Naive B cell (primary cell): ENCODE data around the gene FOXQ1. TPM values are rescaled to one million over a fixed set of nuclear protein-coding genes. Genes with fewer than 3 reads are reported as not detected.

Experiments used
- ATAC-seq, 2 donors: fragments of 150-1000 bp; cut with Tn5 transposase; 2 replicates each; pipeline ENCODE4 v1.10.0; 2021; ENCODE audit warnings: low read depth in 2 of 2, mild to moderate bottlenecking in 2 of 2, moderate library complexity in 2 of 2
- DNase-seq: peaks from one replicate; pipeline ENCODE4 v3.0.0; 2022
- H3K27ac Mint-ChIP-seq, 6 donors: one replicate each; pipeline ENCODE4 v1.8.0; 2020 to 2022; ENCODE audit warnings: mild to moderate bottlenecking in 6 of 6, mixed read lengths in 6 of 6, moderate library complexity in 5 of 6, inconsistent platforms in 2 of 6
- H3K27me3 Mint-ChIP-seq, 3 donors: one replicate each; pipeline ENCODE4 v1.8.0; 2021 to 2022; ENCODE audit warnings: mixed read lengths in 3 of 3, mild to moderate bottlenecking in 1 of 3
- H3K36me3 Mint-ChIP-seq, 2 donors: one replicate each; pipeline ENCODE4 v1.8.0; 2020 to 2022; ENCODE audit warnings: mixed read lengths in 2 of 2, inconsistent platforms in 1 of 2, mild to moderate bottlenecking in 1 of 2
- H3K4me1 Mint-ChIP-seq, 3 donors: one replicate each; pipeline ENCODE4 v1.8.0; 2020 to 2022; ENCODE audit warnings: mixed read lengths in 3 of 3, inconsistent platforms in 1 of 3, mild to moderate bottlenecking in 1 of 3, moderate library complexity in 1 of 3
- H3K4me3 Mint-ChIP-seq, 8 donors: one replicate each; pipeline ENCODE4 v1.8.0; 2020 to 2022; ENCODE audit warnings: mild to moderate bottlenecking in 8 of 8, mixed read lengths in 8 of 8, moderate library complexity in 8 of 8, inconsistent platforms in 2 of 8
- H3K9me3 Mint-ChIP-seq, 7 donors: one replicate each; pipeline ENCODE4 v1.8.0; 2020 to 2022; ENCODE audit warnings: mixed read lengths in 7 of 7, mild to moderate bottlenecking in 5 of 7, inconsistent platforms in 2 of 7, moderate library complexity in 1 of 7
- polyA plus RNA-seq, 6 donors: library from polyadenylated mRNA; unstranded; fragments of 300-500 nt; fragmentation: Illumina TruSeq; gene quantifications; one replicate each; pipeline ENCODE4 v1.2.3, GENCODE V29; 2021; ENCODE audit warnings: low read depth in 6 of 6

FOXQ1 gene
- polyA plus RNA-seq, 6 donors from 2014 or later: not detected

- no peak overlapping the region for H3K27ac Mint-ChIP-seq
- H3K27me3 Mint-ChIP-seq: peaks cover 38 to 80% (median 48%) of the 10 kb centered on the region in 3 donors
- no peaks in the 10 kb centered on the region for H3K36me3 Mint-ChIP-seq
- H3K4me3 Mint-ChIP-seq: no peak overlapping the region
- peaks cover 0 to 45% (median 28%) of the 10 kb centered on the region in 7 donors for H3K9me3 Mint-ChIP-seq
- DNase-seq: no peak
- ATAC-seq: no peak
- H3K4me1 Mint-ChIP-seq: peaks cover 4 to 10% (median 8%) of the 10 kb centered on the region in 3 donors
These were observed 5.8 kb upstream of the FOXQ1 start for GRCh38 chr6:1306133-1306532.

GRCh38 chr6:1309366-1309765 lies 2.5 kb upstream of the FOXQ1 start:
- Mint-ChIP-seq H3K9me3 (peaks cover 4 to 23% (median 10%) of the 10 kb centered on the region in 7 donors), H3K36me3 (peaks cover 0 to 7% of the 10 kb centered on the region in 2 donors), H3K27me3 (peaks cover 34 to 74% (median 58%) of the 10 kb centered on the region in 3 donors), H3K4me3 (peak overlapping the region in 1 of 8 donors; percentile 6), H3K4me1 (peaks cover 17 to 21% (median 20%) of the 10 kb centered on the region in 3 donors), H3K27ac (no peak overlapping the region)
- no peak for ATAC-seq
- DNase-seq: no peak

GRCh38 chr6:1310628-1311399 lies 1.1 kb upstream of the FOXQ1 start:
- Mint-ChIP-seq H3K4me3 (peak overlapping the region; percentile 69 to 88 (median 78)), H3K27me3 (peaks cover 46 to 80% (median 71%) of the 10 kb centered on the region in 3 donors), H3K36me3 (peaks cover 0 to 7% of the 10 kb centered on the region in 2 donors), H3K9me3 (peaks cover under 1 to 17% (median 4%) of the 10 kb centered on the region in 7 donors), H3K4me1 (peaks cover 24 to 26% (median 26%) of the 10 kb centered on the region in 3 donors), H3K27ac (peak overlapping the region in 3 of 6 donors; percentile 56 to 59 (median 57))
- no peak for ATAC-seq
- DNase-seq: no peak

GRCh38 chr6:1312203-1312472 lies 240 bp downstream of the FOXQ1 start:
- H3K27ac Mint-ChIP-seq: peak overlapping the region in 1 of 6 donors; percentile 93
- ATAC-seq: no peak
- H3K4me1 Mint-ChIP-seq: peaks cover 30 to 31% (median 30%) of the 10 kb centered on the region in 3 donors

GRCh38 chr6:1312473-1313367 lies 822 bp downstream of the FOXQ1 start:
- peaks cover 41 to 75% (median 71%) of the 10 kb centered on the region in 3 donors for H3K27me3 Mint-ChIP-seq
- ATAC-seq (peak; percentile 60 to 64), DNase-seq (peak; percentile 35)
- H3K4me1 Mint-ChIP-seq: peaks cover 30 to 31% (median 30%) of the 10 kb centered on the region in 3 donors
- H3K27ac Mint-ChIP-seq: peak overlapping the region in 1 of 6 donors; percentile 93
- peaks cover 0 to 7% of the 10 kb centered on the region in 2 donors for H3K36me3 Mint-ChIP-seq
- H3K9me3 Mint-ChIP-seq: peaks cover 0 to 8% (median 0%) of the 10 kb centered on the region in 7 donors
- H3K4me3 Mint-ChIP-seq: peak overlapping the region; percentile 62 to 78 (median 73)

More at GRCh38 chr6:1312203-1312472, 240 bp downstream of the FOXQ1 start:
- peaks cover 41 to 78% (median 75%) of the 10 kb centered on the region in 3 donors for H3K27me3 Mint-ChIP-seq
- peaks cover 0 to 8% (median 0%) of the 10 kb centered on the region in 7 donors for H3K9me3 Mint-ChIP-seq
- H3K36me3 Mint-ChIP-seq: peaks cover 0 to 7% of the 10 kb centered on the region in 2 donors
- DNase-seq: no peak
- peak overlapping the region; percentile 47 to 78 (median 73) for H3K4me3 Mint-ChIP-seq

- ATAC-seq (no peak), DNase-seq (no peak)
- H3K4me1 Mint-ChIP-seq: peaks cover 30 to 33% (median 31%) of the 10 kb centered on the region in 3 donors
- H3K27ac Mint-ChIP-seq: no peak overlapping the region
- peaks cover 46 to 75% (median 71%) of the 10 kb centered on the region in 3 donors for H3K27me3 Mint-ChIP-seq
- peaks cover 0 to 8% (median 4%) of the 10 kb centered on the region in 7 donors for H3K9me3 Mint-ChIP-seq
- peak overlapping the region in 2 of 8 donors; percentile 42 to 63 for H3K4me3 Mint-ChIP-seq
- peaks cover 0 to 7% of the 10 kb centered on the region in 2 donors for H3K36me3 Mint-ChIP-seq
These were observed 1.5 kb downstream of the FOXQ1 start for GRCh38 chr6:1313384-1313766.

- H3K4me3 Mint-ChIP-seq: peak overlapping the region in 7 of 8 donors; percentile 54 to 85 (median 64)
- peak overlapping the region in 2 of 6 donors; percentile 14 to 41 for H3K27ac Mint-ChIP-seq
- peaks cover 0 to 10% (median 4%) of the 10 kb centered on the region in 7 donors for H3K9me3 Mint-ChIP-seq
- DNase-seq (no peak), ATAC-seq (peak; percentile 23 to 28)
- H3K27me3 Mint-ChIP-seq: peaks cover 46 to 69% (median 67%) of the 10 kb centered on the region in 3 donors
- H3K4me1 Mint-ChIP-seq: peaks cover 30 to 33% (median 31%) of the 10 kb centered on the region in 3 donors
- peaks cover 0 to 7% of the 10 kb centered on the region in 2 donors for H3K36me3 Mint-ChIP-seq
These were observed 2.0 kb downstream of the FOXQ1 start for GRCh38 chr6:1313767-1314503.

GRCh38 chr6:1314617-1315016 lies 2.7 kb downstream of the FOXQ1 start:
- H3K27me3 Mint-ChIP-seq: peaks cover 43 to 62% (median 60%) of the 10 kb centered on the region in 3 donors

GRCh38 chr6:1315201-1315559 lies 3.3 kb downstream of the FOXQ1 start:
- peaks cover 30 to 33% (median 31%) of the 10 kb centered on the region in 3 donors for H3K4me1 Mint-ChIP-seq
- H3K27me3 Mint-ChIP-seq: peaks cover 42 to 56% (median 54%) of the 10 kb centered on the region in 3 donors
- peaks cover 0 to 7% of the 10 kb centered on the region in 2 donors for H3K36me3 Mint-ChIP-seq
- DNase-seq (no peak), ATAC-seq (no peak)
- H3K9me3 Mint-ChIP-seq: peaks cover 0 to 10% (median 4%) of the 10 kb centered on the region in 7 donors
- no peak overlapping the region for H3K27ac Mint-ChIP-seq
- peak overlapping the region in 6 of 8 donors; percentile 3 to 77 (median 48) for H3K4me3 Mint-ChIP-seq

More at GRCh38 chr6:1314617-1315016, 2.7 kb downstream of the FOXQ1 start:
- Mint-ChIP-seq H3K4me1 (peaks cover 30 to 33% (median 31%) of the 10 kb centered on the region in 3 donors), H3K36me3 (peaks cover 0 to 7% of the 10 kb centered on the region in 2 donors), H3K9me3 (peaks cover 0 to 10% (median 4%) of the 10 kb centered on the region in 7 donors), H3K27ac (no peak overlapping the region), H3K4me3 (peak overlapping the region in 2 of 8 donors; percentile 36 to 68)
- DNase-seq (no peak), ATAC-seq (no peak)

GRCh38 chr6:1315560-1316386 lies 3.9 kb downstream of the FOXQ1 start:
- no peak for ATAC-seq
- peaks cover 0 to 10% (median 4%) of the 10 kb centered on the region in 7 donors for H3K9me3 Mint-ChIP-seq
- H3K4me3 Mint-ChIP-seq: peak overlapping the region; percentile 36 to 77 (median 64)
- H3K27me3 Mint-ChIP-seq: peaks cover 37 to 51% (median 48%) of the 10 kb centered on the region in 3 donors
- peaks cover 26 to 30% (median 27%) of the 10 kb centered on the region in 3 donors for H3K4me1 Mint-ChIP-seq
- no peak for DNase-seq
- peaks cover 0 to 7% of the 10 kb centered on the region in 2 donors for H3K36me3 Mint-ChIP-seq
- peak overlapping the region in 1 of 6 donors; percentile 34 for H3K27ac Mint-ChIP-seq

- Mint-ChIP-seq H3K4me3 (peak overlapping the region; percentile 36 to 77 (median 64)), H3K4me1 (peaks cover 19 to 24% (median 20%) of the 10 kb centered on the region in 3 donors), H3K9me3 (peaks cover 0 to 6% (median 4%) of the 10 kb centered on the region in 7 donors), H3K36me3 (peaks cover 0 to 7% of the 10 kb centered on the region in 2 donors), H3K27me3 (peaks cover 31 to 43% (median 42%) of the 10 kb centered on the region in 3 donors), H3K27ac (no peak overlapping the region)
- DNase-seq: no peak
- ATAC-seq: no peak
These were observed 4.6 kb downstream of the FOXQ1 start for GRCh38 chr6:1316489-1316971.
